K562 (cell line): ENCODE results near the gene FGF1. TPM values are rescaled to one million over a fixed set of nuclear protein-coding genes. Genes with fewer than 3 reads are reported as not detected.

Experiments
- ATAC-seq: fragments of 200-7000 bp; cut with Tn5 transposase; 3 replicates; pipeline ENCODE4 v1.9.1; 2020; ENCODE audit warnings: moderate library complexity
- BruUV-seq: library from RNA; stranded (reverse); fragments of 400-500 nt; replicated peaks from 2 replicates; lab custom pipeline; 2021; lab: Mats Ljungman, UMichigan
- CTCF ChIA-PET: fragments of 300-600 bp; formaldehyde crosslinking; extraction: SDS; loops from one replicate; lab custom pipeline; 2021; ENCODE audit warnings: low intra/inter-chr PET ratio; lab: Yijun Ruan, JAX
- POLR2A ChIA-PET: fragments of 300-600, 350-650 bp; sonication (Branson Sonifier 250); formaldehyde crosslinking; extraction: SDS; loops from one replicate; lab custom pipeline; 2021; ENCODE audit warnings: antibody characterized with exemption, inconsistent platforms; lab: Yijun Ruan, JAX
- DNase-seq, 4 experiments: peaks; one replicate each; pipeline versions ENCODE4 v3.0.0 to v3.0.0-alpha.2; 2011 to 2018; ENCODE audit warnings: low spot score in 3 of 4, mixed read lengths in 3 of 4; ENCODE audit errors: extremely low read depth in 1 of 4
- FAIRE-seq: peaks from 2 replicates; lab custom pipeline; 2011; peaks lifted over from hg19 to GRCh38; lab: Jason Lieb, UNC
- H2AFZ ChIP-seq: 2 replicates; pipeline ENCODE4 v1.6.0; 2011; ENCODE audit warnings: low read depth, low read length, control low read depth, inconsistent platforms
- H3K27ac ChIP-seq: fragments of 200-600 bp; 3 replicates; pipeline ENCODE4 v1.8.0; 2011; ENCODE audit warnings: low read depth, mild to moderate bottlenecking, control low read depth, inconsistent platforms, low read length, moderate library complexity, mixed read lengths; ENCODE audit errors: extremely low read depth
- H3K27me3 ChIP-seq, 2 experiments: fragments of 300-600 bp in 1 of 2; 2 replicates in 1 of 2; 3 replicates in 1 of 2; pipeline versions ENCODE4 v1.6.0 to v1.8.0; 2011; ENCODE audit warnings: inconsistent platforms in 2 of 2, low read length in 2 of 2, mild to moderate bottlenecking in 1 of 2, mixed read lengths in 1 of 2, moderate library complexity in 1 of 2; ENCODE audit not compliant: control insufficient read depth in 2 of 2, insufficient read depth in 2 of 2
- H3K36me3 ChIP-seq: fragments of 300-600 bp; 3 replicates; pipeline ENCODE4 v1.8.0; 2011; ENCODE audit warnings: mild to moderate bottlenecking, low read length, inconsistent platforms; ENCODE audit not compliant: control insufficient read depth, insufficient read depth
- H3K4me1 ChIP-seq, 2 experiments: fragments of 200-600 bp in 1 of 2; replicated peaks in 1 of 2; 2 replicates in 1 of 2; 3 replicates in 1 of 2; pipeline versions ENCODE4 v1.5.1 to v1.8.0; 2011; ENCODE audit warnings: inconsistent platforms in 2 of 2, low read length in 2 of 2, mild to moderate bottlenecking in 1 of 2, mixed read lengths in 1 of 2, moderate library complexity in 1 of 2; ENCODE audit not compliant: control insufficient read depth in 2 of 2, insufficient read depth in 2 of 2
- H3K4me2 ChIP-seq: 2 replicates; pipeline ENCODE4 v1.6.1; 2011; ENCODE audit warnings: low read length, control low read depth, inconsistent platforms, mixed read lengths; ENCODE audit not compliant: insufficient read depth
- H3K4me3 ChIP-seq: fragments of 200-600 bp; sonication (generic), shearing (Covaris generic); 2 replicates; pipeline ENCODE4 v1.5.1; 2016; ENCODE audit warnings: control low read depth, inconsistent platforms
- H3K79me2 ChIP-seq: fragments of 200-600 bp; 3 replicates; pipeline ENCODE4 v1.8.0; 2011; ENCODE audit warnings: low read length, inconsistent platforms; ENCODE audit not compliant: control insufficient read depth, insufficient read depth
- H3K9ac ChIP-seq, 2 experiments: 2 replicates each; pipeline versions ENCODE4 v1.6.0 to v1.6.1; 2011; ENCODE audit warnings: low read depth in 2 of 2, low read length in 2 of 2, control low read depth in 1 of 2, inconsistent platforms in 1 of 2, mild to moderate bottlenecking in 1 of 2, mixed read lengths in 1 of 2; ENCODE audit not compliant: insufficient read depth in 1 of 2
- H3K9me1 ChIP-seq: one replicate; pipeline ENCODE4 v1.6.0; 2011; ENCODE audit warnings: inconsistent platforms, mild to moderate bottlenecking, low read length, moderate library complexity; ENCODE audit not compliant: control insufficient read depth, insufficient read depth
- H3K9me3 ChIP-seq: replicated peaks from 2 replicates; pipeline ENCODE4 v1.5.1; 2011; ENCODE audit warnings: low read depth, low read length, inconsistent platforms; ENCODE audit not compliant: control insufficient read depth, insufficient read depth
- H4K20me1 ChIP-seq: replicated peaks from 2 replicates; pipeline ENCODE4 v1.6.1; 2011; ENCODE audit warnings: low read length, inconsistent platforms, mixed read lengths; ENCODE audit not compliant: control insufficient read depth, insufficient read depth
- BCOR ChIP-seq: fragments of 450-650 bp; IDR thresholded peaks from 2 replicates; pipeline ENCODE4 v1.6.1; 2016
- CBX8 ChIP-seq: fragments of 200-600 bp; sonication (generic); IDR thresholded peaks from 2 replicates; pipeline ENCODE4 v1.6.1; 2012; ENCODE audit warnings: borderline replicate concordance, mixed run types, low read depth, mild to moderate bottlenecking, moderate library complexity, mixed read lengths, low read length, control low read depth, inconsistent platforms; ENCODE audit not compliant: poor library complexity, severe bottlenecking; ENCODE audit errors: extremely low read depth
- DIDO1 ChIP-seq: fragments of 450-650 bp; IDR thresholded peaks from 2 replicates; pipeline ENCODE4 v1.6.1; 2016; ENCODE audit warnings: low read depth, missing biosample characterization, missing genetic modification characterization
- ELF2 ChIP-seq: fragments of 250-450 bp; sonication (Bioruptor Pico); IDR thresholded peaks from 2 replicates; pipeline ENCODE4 v1.5.0; 2021; ENCODE audit warnings: mild to moderate bottlenecking
- PHF8 ChIP-seq: fragments of 200-600 bp; sonication (generic); IDR thresholded peaks from 2 replicates; pipeline ENCODE4 v1.6.1; 2012; ENCODE audit warnings: mixed run types, mild to moderate bottlenecking, inconsistent platforms, low read length, moderate library complexity, borderline replicate concordance
- PML ChIP-seq: IDR thresholded peaks from 2 replicates; pipeline ENCODE4 v1.6.1; 2012; ENCODE audit warnings: low read length, inconsistent platforms
- SOX6 ChIP-seq: fragments of 450-650 bp; IDR thresholded peaks from 2 replicates; pipeline ENCODE4 v1.6.1; 2014; ENCODE audit warnings: mild to moderate bottlenecking
- SRSF7 ChIP-seq: fragments of 200-400 bp; formaldehyde crosslinking; optimal IDR thresholded peaks from 2 replicates; pipeline ENCODE3; 2017; ENCODE audit warnings: mild to moderate bottlenecking, low read depth, low read length
- STAT5A ChIP-seq: IDR thresholded peaks from 2 replicates; pipeline ENCODE4 v1.6.1; 2012; ENCODE audit warnings: low read length, inconsistent platforms, borderline replicate concordance
- TARDBP ChIP-seq: fragments of 450-650 bp; IDR thresholded peaks from 2 replicates; pipeline ENCODE4 v1.6.1; 2016
- XRCC3 ChIP-seq: fragments of 450-650 bp; IDR thresholded peaks from 2 replicates; pipeline ENCODE4 v1.6.1; 2017; ENCODE audit warnings: mild to moderate bottlenecking, moderate library complexity
- XRCC4 ChIP-seq: IDR thresholded peaks from one replicate; pipeline ENCODE4 v1.6.1; 2011; ENCODE audit not compliant: insufficient read depth, insufficient read length; ENCODE audit errors: extremely low read depth
- YY1 ChIP-seq, 3 experiments: IDR thresholded peaks; 2 replicates each; pipeline ENCODE4 v1.6.1; 2011; ENCODE audit warnings: low read length in 2 of 3, mild to moderate bottlenecking in 2 of 3, moderate library complexity in 2 of 3, borderline replicate concordance in 1 of 3, control low read depth in 1 of 3, low read depth in 1 of 3; ENCODE audit not compliant: insufficient read depth in 3 of 3, insufficient replicate concordance in 2 of 3, control insufficient read depth in 1 of 3, insufficient read length in 1 of 3; ENCODE audit errors: extremely low read depth in 1 of 3
- ZC3H8 ChIP-seq: fragments of 450-650 bp; IDR thresholded peaks from 2 replicates; pipeline ENCODE4 v1.6.1; 2017
- ZKSCAN1 ChIP-seq: fragments of 150-350 bp; IDR thresholded peaks from 2 replicates; pipeline ENCODE4 v1.6.1; 2016; ENCODE audit warnings: low read depth, low read length
- ZNF174 ChIP-seq: fragments of 250-450 bp; sonication (Bioruptor Pico); IDR thresholded peaks from 2 replicates; pipeline ENCODE4 v1.4.0; 2020; ENCODE audit warnings: mild to moderate bottlenecking
- ZNF444 ChIP-seq: fragments of 250-450 bp; sonication (Bioruptor Pico); IDR thresholded peaks from 2 replicates; pipeline ENCODE4 v1.4.0; 2020; ENCODE audit warnings: mild to moderate bottlenecking, moderate library complexity
- WGBS: fragments of 100-300 bp; shearing (Covaris generic); methylation state at CpG from one replicate; pipeline ENCODE4 v1.1.6; 2016; ENCODE audit warnings: low coverage, mixed read lengths; ENCODE audit not compliant: insufficient coverage; ENCODE audit errors: missing lambda C conversion rate; 5-methylcytosine and 5-hydroxymethylcytosine counted together
- in situ Hi-C: fragments of 300-500 bp; cut with MboI; formaldehyde crosslinking; loops from 4 replicates; pipeline ENCODE4 v1.15.0; 2018; ENCODE audit warnings: inconsistent platforms, mixed read lengths
- intact Hi-C: fragments of 100-400 bp; cut with micrococcal nuclease; formaldehyde crosslinking; loops from 2 replicates; pipeline ENCODE4 v1.14.2; 2022
- polyA plus RNA-seq, 8 experiments: library from polyadenylated mRNA; depleted of rRNA in 4 of 8; stranded (reverse) in 5 of 8; unstranded in 3 of 8; fragments of >200 nt; fragmentation: Nextera tagmentation in 2 of 8; fragmentation: Illumina TruSeq in 1 of 8; extraction: Ambion mirVana in 2 of 8; extraction: Trizol in 1 of 8; gene quantifications; 2 replicates each; pipeline versions ENCODE4 v1.2.1 to v1.2.3, GENCODE V29; 2011 to 2014; ENCODE audit warnings: inconsistent platforms in 1 of 8, missing spikeins in 1 of 8
- total RNA-seq, 7 experiments: library from RNA; depleted of rRNA in 6 of 7; stranded (reverse); fragments of >200 nt in 6 of 7; fragmentation: Illumina TruSeq in 2 of 7; extraction: Trizol in 2 of 7; gene quantifications; 2 replicates each; pipeline versions ENCODE4 v1.2.1 to v1.2.3, GENCODE V29; 2011 to 2021; ENCODE audit warnings: low replicate concordance in 1 of 7
- TF ChIP-seq, protein P1 (sequence below): fragments of 250-450 bp; sonication (Bioruptor Pico); IDR thresholded peaks from 2 replicates; pipeline ENCODE4 v1.6.1; 2021; ENCODE audit warnings: mild to moderate bottlenecking
- TF ChIP-seq, protein P2 (sequence below): fragments of 450-650 bp; formaldehyde crosslinking; IDR thresholded peaks from 2 replicates; pipeline ENCODE4 v1.4.0; 2020; ENCODE audit warnings: mild to moderate bottlenecking
- TF ChIP-seq, protein P3 (sequence below): sonication (generic); formaldehyde crosslinking; IDR thresholded peaks from 2 replicates; pipeline ENCODE4 v1.8.0; 2022; ENCODE audit warnings: mild to moderate bottlenecking, missing genetic modification reagents, borderline replicate concordance

Gene FGF1
- total and polyA plus RNA-seq, 9 of the 15 experiments (the other 6 are each of a cell fraction or from before 2014, with no cell fraction given): not detected

DNA sequence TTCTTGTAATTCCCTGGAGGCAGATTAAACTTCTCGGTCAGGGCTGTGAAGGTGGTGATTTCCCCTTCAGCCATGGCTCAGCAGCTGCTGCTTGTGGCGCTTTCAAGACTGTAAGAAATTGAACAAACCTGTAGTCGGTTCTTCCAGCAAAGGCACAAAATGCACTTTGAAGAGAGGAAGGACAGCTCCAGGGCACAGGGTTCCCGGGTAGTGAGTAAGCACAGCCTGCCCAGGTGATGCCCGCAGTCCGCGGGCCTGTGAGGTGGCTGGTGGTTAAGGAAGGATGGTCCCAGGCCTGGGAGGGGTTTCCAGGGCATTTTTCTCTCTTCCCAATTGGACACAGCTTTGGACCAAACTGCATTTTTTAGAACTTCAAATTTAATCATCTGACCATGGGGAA lies 71.8 kb downstream of the FGF1 start:
- H2AFZ ChIP-seq: no peak overlapping the region
- FAIRE-seq (no peak), ATAC-seq (no peak), DNase-seq (no peak)
- intact Hi-C loops: no loop called here
- H3K9ac ChIP-seq: no peak overlapping the region
- H3K27ac ChIP-seq: no peak overlapping the region
- POLR2A ChIA-PET: interaction anchor here (0.7 to 0.9 kb wide), 2 partner anchors 9 to 11 kb away, joined by 3 read pairs; no protein-coding TSS in a partner anchor
- H3K79me2 ChIP-seq: no peaks in the 10 kb centered on the region
- H3K36me3 ChIP-seq: no peaks in the 10 kb centered on the region
- WGBS: 0% methylated on average over 7 of the region's 7 CpGs
- H3K9me1 ChIP-seq: no peaks in the 10 kb centered on the region
- in situ Hi-C loops: no loop called here
- no peak for TF ChIP-seq CBX8
- no peak for TF ChIP-seq PML
- no peak for TF ChIP-seq XRCC3
- TF ChIP-seq BCOR: no peak
- TF ChIP-seq ZKSCAN1: no peak
- TF ChIP-seq, protein P1, sequence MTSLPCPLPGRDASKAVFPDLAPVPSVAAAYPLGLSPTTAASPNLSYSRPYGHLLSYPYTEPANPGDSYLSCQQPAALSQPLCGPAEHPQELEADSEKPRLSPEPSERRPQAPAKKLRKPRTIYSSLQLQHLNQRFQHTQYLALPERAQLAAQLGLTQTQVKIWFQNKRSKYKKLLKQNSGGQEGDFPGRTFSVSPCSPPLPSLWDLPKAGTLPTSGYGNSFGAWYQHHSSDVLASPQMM (CRISPR knock-in tag): no peak
- no peak for TF ChIP-seq ELF2 (CRISPR knock-in tag)
- no peak for TF ChIP-seq SOX6
- no peak for TF ChIP-seq PHF8
- no peak for TF ChIP-seq SRSF7
- no peak for TF ChIP-seq ZC3H8
- TF ChIP-seq, protein P2, sequence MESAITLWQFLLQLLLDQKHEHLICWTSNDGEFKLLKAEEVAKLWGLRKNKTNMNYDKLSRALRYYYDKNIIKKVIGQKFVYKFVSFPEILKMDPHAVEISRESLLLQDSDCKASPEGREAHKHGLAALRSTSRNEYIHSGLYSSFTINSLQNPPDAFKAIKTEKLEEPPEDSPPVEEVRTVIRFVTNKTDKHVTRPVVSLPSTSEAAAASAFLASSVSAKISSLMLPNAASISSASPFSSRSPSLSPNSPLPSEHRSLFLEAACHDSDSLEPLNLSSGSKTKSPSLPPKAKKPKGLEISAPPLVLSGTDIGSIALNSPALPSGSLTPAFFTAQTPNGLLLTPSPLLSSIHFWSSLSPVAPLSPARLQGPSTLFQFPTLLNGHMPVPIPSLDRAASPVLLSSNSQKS (CRISPR knock-in tag): no peak
- TF ChIP-seq STAT5A: no peak
- no peak for TF ChIP-seq ZNF174 (CRISPR knock-in tag)
- no peak for TF ChIP-seq YY1 (IDR thresholded peaks at IDR 0.05; ENCODE audit: borderline replicate concordance in 1 of 3, control insufficient read depth in 1 of 3, extremely low read depth in 1 of 3, insufficient read depth in 3 of 3, insufficient read length in 1 of 3, insufficient replicate concordance in 2 of 3, low read depth in 1 of 3, low read length in 2 of 3)
- no peak for TF ChIP-seq XRCC4
- TF ChIP-seq ZNF444: no peak
- TF ChIP-seq, protein P3, sequence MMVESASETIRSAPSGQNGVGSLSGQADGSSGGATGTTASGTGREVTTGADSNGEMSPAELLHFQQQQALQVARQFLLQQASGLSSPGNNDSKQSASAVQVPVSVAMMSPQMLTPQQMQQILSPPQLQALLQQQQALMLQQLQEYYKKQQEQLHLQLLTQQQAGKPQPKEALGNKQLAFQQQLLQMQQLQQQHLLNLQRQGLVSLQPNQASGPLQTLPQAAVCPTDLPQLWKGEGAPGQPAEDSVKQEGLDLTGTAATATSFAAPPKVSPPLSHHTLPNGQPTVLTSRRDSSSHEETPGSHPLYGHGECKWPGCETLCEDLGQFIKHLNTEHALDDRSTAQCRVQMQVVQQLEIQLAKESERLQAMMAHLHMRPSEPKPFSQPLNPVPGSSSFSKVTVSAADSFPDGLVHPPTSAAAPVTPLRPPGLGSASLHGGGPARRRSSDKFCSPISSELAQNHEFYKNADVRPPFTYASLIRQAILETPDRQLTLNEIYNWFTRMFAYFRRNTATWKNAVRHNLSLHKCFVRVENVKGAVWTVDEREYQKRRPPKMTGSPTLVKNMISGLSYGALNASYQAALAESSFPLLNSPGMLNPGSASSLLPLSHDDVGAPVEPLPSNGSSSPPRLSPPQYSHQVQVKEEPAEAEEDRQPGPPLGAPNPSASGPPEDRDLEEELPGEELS: no peak
- no peak for TF ChIP-seq DIDO1 (tag)
- TF ChIP-seq TARDBP: no peak
- peaks cover 4 to 48% of the 10 kb centered on the region in 2 experiments; a peak in 3 of 5 replicates for H3K27me3 ChIP-seq
- H4K20me1 ChIP-seq: no peaks in the 10 kb centered on the region
- CTCF ChIA-PET: no interaction called here
- no peak overlapping the region for H3K4me2 ChIP-seq
- no peaks in the 10 kb centered on the region for H3K9me3 ChIP-seq
- H3K4me1 ChIP-seq: no peaks in the 10 kb centered on the region
- H3K4me3 ChIP-seq: no peak overlapping the region
- no TSS peak for BruUV-seq
